ENCODE results near the gene ASCL2. TPM values are rescaled to one million over a fixed set of nuclear protein-coding genes. Genes with fewer than 3 reads are reported as not detected.

ASCL2 gene
- total RNA-seq, 2 donors from 2014 or later = 0.43 to 0.69 TPM

DNA sequence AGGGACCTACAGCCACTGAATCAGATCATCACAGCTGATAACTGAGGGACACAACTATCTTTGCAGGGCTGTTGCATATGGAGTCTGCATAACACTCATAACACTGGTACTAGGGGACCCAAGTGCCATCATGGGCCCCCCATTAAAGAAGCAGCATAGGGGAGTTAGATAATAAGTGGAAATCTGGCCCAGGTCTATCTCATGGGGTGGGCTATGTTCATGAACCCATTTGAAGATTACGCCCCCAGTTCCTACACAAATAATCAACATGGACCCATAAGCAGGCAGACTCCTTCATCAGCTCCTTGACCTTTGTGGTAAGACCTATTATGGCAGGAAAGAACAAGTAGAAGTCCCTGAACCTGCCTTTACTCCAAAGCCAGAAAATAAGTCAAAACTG, 48.8 kb downstream of the ASCL2 start:
- intact Hi-C loops (cut with DNase I) = no loop called here
- no peak for DNase-seq (ENCODE audit: low spot score)

DNA sequence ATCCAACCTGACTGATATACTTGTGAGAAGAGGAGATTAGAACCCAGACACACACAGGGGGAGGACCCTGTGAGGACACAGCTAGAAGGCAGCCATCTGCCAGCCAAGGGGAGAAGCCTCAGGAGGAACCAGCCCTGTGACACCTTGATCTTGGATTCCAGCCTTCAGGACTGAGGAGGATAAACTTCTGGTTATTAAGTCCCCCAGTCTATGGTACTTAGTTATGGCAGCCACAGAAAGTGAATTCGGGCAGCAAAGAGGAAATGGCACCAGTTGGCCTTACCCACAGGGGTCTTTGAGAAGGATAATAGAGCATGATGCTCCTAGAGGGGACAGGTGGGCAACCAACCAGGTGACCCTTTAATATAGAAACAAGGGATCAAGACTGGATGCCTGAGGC, 49.4 kb downstream of the ASCL2 start:
- no peak for DNase-seq (ENCODE audit: low spot score)
- intact Hi-C loops (cut with DNase I) = no loop called here

DNA sequence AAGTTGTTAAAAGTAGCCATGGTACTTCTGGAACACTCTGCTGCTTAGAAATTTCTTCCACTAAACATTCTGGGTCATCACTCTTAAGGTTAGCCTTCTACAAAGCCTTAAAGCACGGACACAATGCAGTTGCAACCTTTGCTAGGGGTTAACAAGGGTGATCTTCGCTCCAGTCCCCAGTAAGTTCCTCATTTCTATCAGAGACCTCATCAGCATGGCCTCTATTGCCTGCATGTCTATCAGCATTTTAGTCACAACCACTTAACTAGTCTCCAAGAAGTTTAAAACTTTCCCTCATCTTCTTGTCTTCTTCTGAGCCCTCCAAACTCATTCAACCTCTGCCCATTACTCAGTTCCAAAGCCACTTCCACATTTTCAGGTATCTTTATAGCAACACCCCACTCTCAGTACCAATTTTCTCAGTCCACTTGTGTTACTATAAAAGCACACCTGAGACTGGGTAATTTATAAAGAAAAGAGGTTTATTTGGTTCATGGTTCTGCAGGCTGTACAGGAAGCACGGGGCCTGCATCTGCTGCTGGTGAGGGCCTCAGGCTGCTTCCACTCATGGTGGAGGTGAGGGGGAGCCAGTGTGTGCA, 50.1 kb downstream of the ASCL2 start:
- DNase-seq (ENCODE audit: low spot score) = no peak
- intact Hi-C loops (cut with DNase I) = no loop called here

DNA sequence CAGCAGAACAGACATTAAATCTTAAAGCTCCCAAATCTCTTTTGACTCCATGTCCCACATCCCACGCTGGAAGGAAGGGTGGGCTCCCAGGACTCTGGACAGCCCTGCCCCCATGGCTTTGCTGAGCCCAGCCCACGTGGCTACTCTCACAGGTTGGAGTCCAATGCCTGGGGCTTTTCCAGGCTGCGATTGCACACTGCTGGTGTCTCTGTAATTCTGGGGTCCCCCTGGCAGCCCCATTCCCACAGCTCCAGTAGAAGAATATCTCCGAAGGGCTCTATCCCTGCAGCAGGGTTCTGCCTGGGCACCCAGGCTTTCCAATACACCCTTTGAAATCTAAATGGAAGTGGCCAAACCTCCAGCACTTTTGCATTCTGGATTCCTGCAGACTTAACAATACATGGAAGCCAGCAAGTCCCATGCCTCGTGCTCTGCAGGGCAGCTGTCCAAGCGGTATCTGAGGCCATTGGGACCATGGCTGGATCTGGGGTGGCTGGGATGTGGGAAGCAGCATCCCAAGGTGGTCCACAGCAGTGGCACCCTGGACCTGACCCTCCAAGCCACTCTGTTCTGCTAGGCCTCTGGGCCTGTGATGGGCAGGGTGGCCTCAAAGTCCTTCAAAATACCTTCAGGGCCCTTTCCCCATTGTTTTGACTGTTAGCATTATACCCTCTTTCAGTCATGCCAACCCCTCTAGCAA, 50.9 kb downstream of the ASCL2 start:
- DNase-seq (ENCODE audit: low spot score) = no peak

More for the DNA sequence above, 50.9 kb downstream of the ASCL2 start:
- intact Hi-C loops (cut with DNase I) = no loop called here

Other genes with a start within 250 kb of the ASCL2 start
- 100 to 1,000 TPM; 161 to 323 TPM for gene IGF2, start 131.2 kb downstream of the ASCL2 start, total RNA-seq
- gene INS, start 109.4 kb downstream of the ASCL2 start, total RNA-seq = not detected
- gene TH, start 98.8 kb downstream of the ASCL2 start, total RNA-seq = under 1 TPM in 1 of 2 donors, not detected in 1; 0.67 TPM
- 1 to 10 TPM; 1.3 to 1.8 TPM for gene C11orf21, start 31.3 kb upstream of the ASCL2 start, total RNA-seq
- 1 to 10 TPM in 1 of 2 donors, under 1 TPM in 1; 0.76 to 3.6 TPM for gene TSPAN32, start 31.4 kb upstream of the ASCL2 start, total RNA-seq
- 100 to 1,000 TPM; 616 to 784 TPM for gene CD81, start 106.7 kb upstream of the ASCL2 start, total RNA-seq
- gene TSSC4, start 130.2 kb upstream of the ASCL2 start, total RNA-seq = 10 to 100 TPM; 47.4 to 49.6 TPM
- gene TRPM5, start 173.9 kb upstream of the ASCL2 start, total RNA-seq = not detected
- gene KCNQ1, start 174.4 kb upstream of the ASCL2 start, total RNA-seq = 1 to 10 TPM; 4.7 to 7.2 TPM

Data from posterior vena cava (tissue), 2 donors.